ENCODE measurements around the gene TP53I3. TPM values are rescaled to one million over a fixed set of nuclear protein-coding genes. Genes with fewer than 3 reads are reported as not detected.
"Not testable (repeated sequence)": the region's sequence is repeated elsewhere in the genome, so short reads cannot be mapped to it uniquely, and the experiment has no call there.

Gene TP53I3
- total and polyA plus RNA-seq, 3 donors from 2014 or later, result 31.3 to 70.4 (median 36.5) TPM

- no peaks in the 10 kb centered on the region for H3K9me3 ChIP-seq
- TF ChIP-seq POLR2A (IDR thresholded peaks at IDR 0.05) (no peak), CTCF (IDR thresholded peaks at IDR 0.05) (no peak)
Observed at GRCh38 chr2:24101992-24102391, 17.4 kb upstream of the TP53I3 start.

GRCh38 chr2:24100732-24101131 lies 16.1 kb upstream of the TP53I3 start:
- H3K27ac ChIP-seq; H3K27me3 ChIP-seq; DNase-seq; H3K4me1 ChIP-seq; H3K9me3 ChIP-seq; H3K4me3 ChIP-seq; H3K36me3 ChIP-seq (ENCODE audit: low read depth, missing control alignments); intact Hi-C loops (cut with DNase I; ENCODE audit: low total_unique reads): not testable (repeated sequence)
- WGBS, 2 donors, result 89 to 92% methylated on average over 2 of the region's 2 CpGs

More at GRCh38 chr2:24101992-24102391, 17.4 kb upstream of the TP53I3 start:
- 74 to 84% methylated on average over 2 of the region's 2 CpGs for WGBS, 2 donors
- Histone ChIP-seq H3K36me3 (ENCODE audit: low read depth, missing control alignments) (no peaks in the 10 kb centered on the region), H3K27me3 (no peaks in the 10 kb centered on the region), H3K4me1 (no peaks in the 10 kb centered on the region), H3K27ac (no peak overlapping the region), H3K4me3 (no peak overlapping the region)
- no peak for DNase-seq
- intact Hi-C loops (cut with DNase I; ENCODE audit: low total_unique reads), result no loop called here

GRCh38 chr2:24095171-24095677 lies 10.6 kb upstream of the TP53I3 start:
- H3K27me3 ChIP-seq; H3K4me3 ChIP-seq; H3K9me3 ChIP-seq; DNase-seq; H3K4me1 ChIP-seq; H3K27ac ChIP-seq; intact Hi-C loops (cut with DNase I; ENCODE audit: low total_unique reads); H3K36me3 ChIP-seq (ENCODE audit: low read depth, missing control alignments): not testable (repeated sequence)
- WGBS, 2 donors, result 84 to 89% methylated on average over 17 of the region's 17 CpGs

- H3K9me3 ChIP-seq; H3K27me3 ChIP-seq; intact Hi-C loops (cut with DNase I; ENCODE audit: low total_unique reads); H3K36me3 ChIP-seq (ENCODE audit: low read depth, missing control alignments); H3K27ac ChIP-seq; DNase-seq; H3K4me3 ChIP-seq; H3K4me1 ChIP-seq: not testable (repeated sequence)
- WGBS, 2 donors, result 97 to 98% methylated on average over 5 of the region's 5 CpGs
Observed at GRCh38 chr2:24093270-24093669, 8.6 kb upstream of the TP53I3 start.

- TF ChIP-seq CTCF (IDR thresholded peaks at IDR 0.05), result no peak
- TF ChIP-seq POLR2A (IDR thresholded peaks at IDR 0.05), result no peak
- no peaks in the 10 kb centered on the region for H3K36me3 ChIP-seq (ENCODE audit: low read depth, missing control alignments)
- H3K27ac ChIP-seq, result no peak overlapping the region
- H3K27me3 ChIP-seq, result no peaks in the 10 kb centered on the region
- no peak for DNase-seq
- no peak overlapping the region for H3K4me3 ChIP-seq
- WGBS, 2 donors, result 74 to 76% methylated on average over 2 of the region's 2 CpGs
- intact Hi-C loops (cut with DNase I; ENCODE audit: low total_unique reads), result no loop called here
- no peaks in the 10 kb centered on the region for H3K9me3 ChIP-seq
- peaks cover 7% of the 10 kb centered on the region for H3K4me1 ChIP-seq
Observed at GRCh38 chr2:24088821-24089359, 4.3 kb upstream of the TP53I3 start.

- 87 to 88% methylated on average over 3 of the region's 3 CpGs for WGBS, 2 donors
- Histone ChIP-seq H3K4me1 (peaks cover 10% of the 10 kb centered on the region), H3K27me3 (no peaks in the 10 kb centered on the region), H3K36me3 (ENCODE audit: low read depth, missing control alignments) (no peaks in the 10 kb centered on the region), H3K27ac (no peak overlapping the region), H3K9me3 (no peaks in the 10 kb centered on the region), H3K4me3 (no peak overlapping the region)
- TF ChIP-seq CTCF (IDR thresholded peaks at IDR 0.05), result no peak
- TF ChIP-seq POLR2A (IDR thresholded peaks at IDR 0.05), result no peak
- intact Hi-C loops (cut with DNase I; ENCODE audit: low total_unique reads), result no loop called here
- no peak for DNase-seq
Observed at GRCh38 chr2:24087032-24087431, 2.4 kb upstream of the TP53I3 start.

Measured in testis (tissue), 3 donors.